ENCODE data around the gene MAD1L1. TPM values are rescaled to one million over a fixed set of nuclear protein-coding genes. Genes with fewer than 3 reads are reported as not detected.

The MAD1L1 gene
- total and polyA plus RNA-seq, 2 donors (not counting 3 experiments of a cell fraction or from before 2014, with no cell fraction given): 34.1 to 42.3 TPM

- Histone ChIP-seq H3K9ac (replicated peaks; ENCODE audit: extremely low read depth, insufficient read depth, low read length) (no peak overlapping the region), H4K20me1 (replicated peaks; ENCODE audit: control insufficient read depth, extremely low read depth, insufficient read depth, low read length) (no peaks in the 10 kb centered on the region), H3K27me3 (ENCODE audit: control insufficient read depth in 2 of 2, insufficient read depth in 2 of 2, low read length in 2 of 2) (no peaks in the 10 kb centered on the region), H3K9me1 (replicated peaks; ENCODE audit: control insufficient read depth, extremely low read depth, insufficient read depth, low read length) (no peaks in the 10 kb centered on the region), H3K36me3 (ENCODE audit: control insufficient read depth in 2 of 2, extremely low read depth in 1 of 2, insufficient read depth in 2 of 2, low read length in 2 of 2) (no peaks in the 10 kb centered on the region), H3K9me3 (replicated peaks; ENCODE audit: control insufficient read depth, insufficient read depth, low read length) (no peaks in the 10 kb centered on the region), H3K4me3 (replicated peaks in 1 of 3; ENCODE audit: insufficient read depth in 1 of 3, low read depth in 1 of 3, low read length in 3 of 3) (no peak overlapping the region), H2AFZ (ENCODE audit: low read depth, low read length) (no peak overlapping the region), H3K4me2 (ENCODE audit: insufficient read depth, low read length) (no peak overlapping the region), H3K27ac (ENCODE audit: insufficient read depth, low read depth, low read length) (no peak overlapping the region), H3K79me2 (ENCODE audit: control insufficient read depth, insufficient read depth, low read length) (no peaks in the 10 kb centered on the region), H3K4me1 (ENCODE audit: control insufficient read depth, extremely low read depth, insufficient read depth, low read length) (no peaks in the 10 kb centered on the region)
- TF ChIP-seq EZH2 (IDR thresholded peaks at IDR 0.05; ENCODE audit: borderline replicate concordance, low read depth, low read length, severe bottlenecking) (no peak), MAX (IDR thresholded peaks at IDR 0.05; ENCODE audit: insufficient read depth, insufficient read length) (no peak), FOS (IDR thresholded peaks at IDR 0.05; ENCODE audit: borderline replicate concordance, insufficient read depth, low read length) (no peak), POLR2AphosphoS5 (IDR thresholded peaks at IDR 0.05; ENCODE audit: insufficient read depth, low read depth, low read length) (no peak), MYC (IDR thresholded peaks at IDR 0.05; ENCODE audit: low read depth, low read length) (no peak), GATA2 (IDR thresholded peaks at IDR 0.05; ENCODE audit: insufficient read depth, insufficient read length, low read depth, low read length) (no peak), CTCF (IDR thresholded peaks at IDR 0.05; ENCODE audit: extremely low read depth in 1 of 2, insufficient read depth in 1 of 2, low read depth in 1 of 2, low read length in 2 of 2) (no peak)
- intact Hi-C loops (cut with micrococcal nuclease) (no loop called here), dilution Hi-C loops (cut with MboI; ENCODE audit: extremely low pct_ligation_motif_present, low sequenced_read_pairs) (no loop called here)
- ChIA-PET POLR2A (no interaction called here), CTCF (no interaction called here)
- BruUV-seq (replicated peaks): no TSS peak
- FAIRE-seq: no peak
- no peak for DNase-seq (ENCODE audit: low read depth, low spot score)
Measured at GRCh38 chr7:2085804-2086203, 146.9 kb downstream of the MAD1L1 start.
